WI38 (cell line): Measurements from ENCODE around the gene RALGDS.

ENCODE experiments used
- H3K4me3 ChIP-seq: 2 replicates; pipeline ENCODE4 v1.5.1; 2011; ENCODE audit warnings: low read depth, mild to moderate bottlenecking, control low read depth, low read length
- CTCF ChIP-seq: IDR thresholded peaks from 2 replicates; pipeline ENCODE4 v1.5.1; 2012; ENCODE audit warnings: low read depth, mild to moderate bottlenecking, control low read depth, low read length

Gene RALGDS

GRCh38 chr9:133058550-133059320 is 62.3 kb downstream of the RALGDS start:
- TF ChIP-seq CTCF, result no peak
- H3K4me3 ChIP-seq, result no peak overlapping the region

GRCh38 chr9:133058071-133058470 is 63.0 kb downstream of the RALGDS start:
- H3K4me3 ChIP-seq, result no peak overlapping the region
- no peak for TF ChIP-seq CTCF

GRCh38 chr9:133057553-133057952 is 63.5 kb downstream of the RALGDS start:
- no peak overlapping the region for H3K4me3 ChIP-seq
- no peak for TF ChIP-seq CTCF

DNA sequence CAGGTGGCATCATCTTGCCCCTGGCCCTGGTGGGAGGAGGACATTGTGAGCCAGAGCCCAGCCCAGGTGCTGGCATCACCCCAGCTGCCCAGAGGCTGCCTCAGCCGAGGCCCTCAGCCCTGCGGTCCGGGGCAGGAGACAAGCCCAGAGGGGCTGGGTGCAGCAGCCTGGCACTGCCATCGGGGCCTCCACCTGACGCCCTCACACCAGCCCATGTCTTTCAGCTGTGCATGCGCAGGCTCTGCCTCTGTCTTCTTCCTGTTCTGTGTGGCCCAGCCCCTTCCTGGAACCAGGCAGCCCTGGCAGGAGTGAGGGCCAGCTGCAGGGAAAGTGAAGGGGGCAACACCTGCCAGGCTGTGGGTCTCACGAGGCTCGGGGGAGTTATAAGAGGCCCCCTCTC is 64.0 kb downstream of the RALGDS start:
- no peak for TF ChIP-seq CTCF
- H3K4me3 ChIP-seq, result no peak overlapping the region

- H3K4me3 ChIP-seq, result no peak overlapping the region
- TF ChIP-seq CTCF, result no peak
Observed at GRCh38 chr9:133056533-133056932, 64.5 kb downstream of the RALGDS start.

DNA sequence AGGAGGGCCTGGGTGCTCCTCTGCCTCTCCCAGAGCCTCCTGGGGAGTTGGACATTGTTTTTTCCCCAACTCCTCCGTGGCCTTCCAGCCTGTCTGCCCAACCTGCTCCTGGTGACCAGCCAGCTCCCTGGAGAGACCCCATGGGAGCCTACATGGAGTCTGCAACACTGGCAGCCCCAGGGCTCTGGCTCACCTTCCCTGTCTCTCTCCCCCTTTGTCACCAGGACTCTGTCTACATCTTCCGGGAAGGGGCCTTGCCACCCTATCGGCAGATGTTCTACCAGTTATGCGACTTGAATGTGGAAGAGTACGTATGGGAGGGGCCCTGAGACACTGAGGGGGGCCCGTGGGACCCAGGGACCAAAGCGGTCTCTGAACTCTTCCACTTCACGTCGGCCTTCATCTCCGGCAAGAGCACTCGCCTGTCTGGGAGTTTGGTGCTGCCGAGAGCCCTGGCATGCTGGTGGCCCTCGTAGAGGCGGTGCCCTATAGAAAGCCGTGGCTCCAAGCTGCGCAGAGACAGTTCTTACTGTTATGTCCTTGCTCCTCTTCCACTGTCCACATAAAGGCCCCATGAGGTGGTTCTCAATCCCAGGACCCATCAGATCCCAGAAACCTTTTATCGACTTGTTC is 65.1 kb downstream of the RALGDS start:
- TF ChIP-seq CTCF, result no peak
- H3K4me3 ChIP-seq, result no peak overlapping the region

DNA sequence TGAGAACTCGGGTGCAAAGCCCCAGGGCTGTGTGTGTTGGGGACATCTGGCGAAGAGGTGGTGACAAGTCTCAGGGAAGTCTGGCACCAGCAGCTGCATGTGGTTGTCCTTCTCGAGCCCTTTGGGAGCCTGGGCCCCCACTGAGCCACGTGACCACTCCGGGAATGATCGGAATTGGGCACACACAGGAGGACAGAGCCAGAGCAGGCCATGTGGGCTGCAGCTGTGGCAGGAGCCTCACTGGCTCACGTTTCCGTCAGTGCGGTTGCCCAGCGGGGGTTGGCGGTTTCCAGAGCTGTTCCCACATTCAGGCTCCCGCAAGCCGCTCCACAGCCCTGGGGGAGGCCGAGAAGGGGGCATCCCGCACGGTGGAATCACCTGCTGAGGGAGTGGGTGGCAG is 66.1 kb downstream of the RALGDS start:
- H3K4me3 ChIP-seq, result no peak overlapping the region
- no peak for TF ChIP-seq CTCF
